Suppressor macrophage treated with lipopolysaccharide for 1 hour (primary cell): ENCODE results near the gene SUFU.
A peak's percentile ranks its signal among the peaks of the same experiment; 100 is the strongest.

Experiments
- DNase-seq, 3 donors: peaks; one replicate each; pipeline ENCODE4 v3.0.0-alpha.2; 2020 to 2022

The SUFU gene

DNA sequence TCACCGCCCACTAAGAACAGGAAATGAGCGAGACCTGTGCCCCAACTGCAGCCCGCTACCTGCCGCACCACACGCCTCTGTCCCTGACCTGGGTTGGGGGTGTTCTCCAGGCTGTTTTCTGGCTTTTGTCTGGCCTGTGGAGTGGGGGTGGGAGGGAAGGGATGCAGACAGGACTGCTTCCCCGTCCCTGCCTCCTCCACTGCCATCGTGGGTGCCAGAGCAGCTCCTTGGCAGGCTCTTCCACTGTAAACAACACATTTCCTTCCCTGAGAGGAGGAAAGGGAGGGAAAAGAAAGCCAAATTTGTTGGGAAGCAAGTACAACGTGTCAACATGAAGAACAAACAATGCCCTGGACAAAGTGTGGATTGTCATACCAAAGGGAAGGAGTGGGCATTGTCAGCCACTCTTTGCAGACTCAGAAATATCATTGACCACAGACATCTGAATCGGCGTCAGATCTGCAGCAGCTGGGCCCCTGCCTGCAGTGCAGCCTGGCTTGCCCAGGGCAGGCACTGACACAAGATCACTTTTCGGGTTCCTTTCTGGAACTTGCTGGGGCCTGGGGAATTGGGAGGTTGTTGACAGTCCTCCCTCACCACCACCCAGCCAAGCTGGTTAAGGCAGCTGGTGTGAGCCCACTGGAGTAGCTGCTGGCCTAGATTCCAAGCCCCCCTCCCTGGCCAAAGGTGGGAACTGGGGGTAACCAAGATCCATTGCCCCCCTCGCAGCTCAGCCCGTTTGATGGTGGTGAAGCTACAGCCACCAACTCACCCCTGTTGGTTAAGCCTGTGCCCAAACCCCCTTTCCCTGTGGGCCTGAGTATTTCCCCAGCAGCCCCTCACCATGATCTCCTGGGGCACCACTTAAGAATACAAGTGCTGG is 117.9 kb downstream of the SUFU start:
- DNase-seq: no peak

DNA sequence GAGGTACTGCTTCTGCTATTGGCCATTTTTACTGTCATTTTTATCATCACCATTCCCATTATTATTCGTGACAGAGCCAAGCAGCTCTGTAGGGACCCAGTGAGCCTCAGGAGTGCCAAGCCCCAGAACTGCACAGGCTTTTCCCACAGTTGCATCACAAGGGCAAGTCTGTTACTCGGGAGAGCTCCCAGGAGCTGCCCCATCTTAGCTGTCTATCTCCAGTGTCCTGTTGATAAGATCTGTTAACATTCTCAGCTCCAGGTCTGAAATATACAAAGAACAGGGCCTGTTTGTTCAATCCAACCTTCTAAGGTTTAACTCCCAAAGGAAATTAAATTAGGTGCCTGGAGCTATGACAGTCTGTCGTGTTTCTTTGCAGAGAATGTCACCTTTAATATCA is 120.3 kb downstream of the SUFU start:
- no peak for DNase-seq

GRCh38 chr10:102624751-102625645 is 121.2 kb downstream of the SUFU start:
- DNase-seq: no peak

GRCh38 chr10:102626026-102626685 is 122.4 kb downstream of the SUFU start:
- DNase-seq: peak in 1 of 3 donors; percentile 40

GRCh38 chr10:102627291-102627735 is 123.5 kb downstream of the SUFU start:
- no peak for DNase-seq

DNA sequence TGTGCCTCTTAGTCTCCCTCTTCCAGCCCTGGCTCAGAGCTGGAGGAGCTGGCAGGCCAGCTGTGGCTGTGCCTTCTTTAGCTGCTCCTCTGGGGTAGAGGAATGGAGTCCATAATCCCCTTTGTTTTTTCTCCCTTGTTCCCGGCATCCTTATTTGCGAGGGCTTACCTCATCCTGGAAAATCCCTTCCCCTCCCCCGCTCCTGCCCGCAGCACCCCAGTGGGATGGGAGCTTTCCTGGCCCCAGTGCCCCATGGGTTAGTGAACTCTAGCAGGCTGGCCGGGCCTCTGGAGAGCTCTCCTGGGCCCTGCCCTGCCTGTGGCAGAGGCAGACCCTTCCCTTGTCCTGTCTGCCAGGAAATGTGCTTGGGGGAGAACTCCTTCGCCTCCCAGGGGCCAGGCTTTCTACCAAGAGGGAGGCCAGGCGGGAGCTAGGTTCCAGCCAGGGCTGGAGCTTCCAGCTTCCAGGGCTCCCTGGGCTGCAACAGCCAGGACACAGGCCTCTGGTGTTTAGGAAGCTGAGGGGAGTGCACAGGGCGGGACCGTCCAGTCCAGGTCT is 124.0 kb downstream of the SUFU start:
- DNase-seq: peak in 1 of 3 donors; percentile 39

DNA sequence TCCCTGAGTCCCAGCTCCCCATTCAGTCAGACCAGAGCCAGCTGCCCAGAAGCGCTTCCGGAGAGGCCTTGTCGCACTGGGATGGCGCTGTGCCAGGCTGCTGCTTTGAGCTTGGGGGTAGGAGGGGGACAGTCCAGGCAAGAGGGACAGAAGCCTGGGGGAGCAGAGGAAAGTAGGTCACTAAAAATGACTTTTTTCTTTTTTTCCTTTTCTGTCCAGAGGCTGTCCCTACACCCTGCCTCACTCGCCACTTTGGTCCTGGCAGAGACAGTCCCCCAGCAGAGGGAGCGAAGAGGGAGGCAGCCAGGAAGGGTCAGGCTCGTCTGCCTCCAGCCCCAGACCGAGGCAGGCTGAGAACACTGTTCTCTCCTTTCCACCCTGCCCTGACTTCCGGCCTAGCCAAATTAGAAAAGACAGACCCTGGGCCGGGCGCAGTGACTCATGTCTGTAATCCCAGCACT is 124.7 kb downstream of the SUFU start:
- DNase-seq: no peak

DNA sequence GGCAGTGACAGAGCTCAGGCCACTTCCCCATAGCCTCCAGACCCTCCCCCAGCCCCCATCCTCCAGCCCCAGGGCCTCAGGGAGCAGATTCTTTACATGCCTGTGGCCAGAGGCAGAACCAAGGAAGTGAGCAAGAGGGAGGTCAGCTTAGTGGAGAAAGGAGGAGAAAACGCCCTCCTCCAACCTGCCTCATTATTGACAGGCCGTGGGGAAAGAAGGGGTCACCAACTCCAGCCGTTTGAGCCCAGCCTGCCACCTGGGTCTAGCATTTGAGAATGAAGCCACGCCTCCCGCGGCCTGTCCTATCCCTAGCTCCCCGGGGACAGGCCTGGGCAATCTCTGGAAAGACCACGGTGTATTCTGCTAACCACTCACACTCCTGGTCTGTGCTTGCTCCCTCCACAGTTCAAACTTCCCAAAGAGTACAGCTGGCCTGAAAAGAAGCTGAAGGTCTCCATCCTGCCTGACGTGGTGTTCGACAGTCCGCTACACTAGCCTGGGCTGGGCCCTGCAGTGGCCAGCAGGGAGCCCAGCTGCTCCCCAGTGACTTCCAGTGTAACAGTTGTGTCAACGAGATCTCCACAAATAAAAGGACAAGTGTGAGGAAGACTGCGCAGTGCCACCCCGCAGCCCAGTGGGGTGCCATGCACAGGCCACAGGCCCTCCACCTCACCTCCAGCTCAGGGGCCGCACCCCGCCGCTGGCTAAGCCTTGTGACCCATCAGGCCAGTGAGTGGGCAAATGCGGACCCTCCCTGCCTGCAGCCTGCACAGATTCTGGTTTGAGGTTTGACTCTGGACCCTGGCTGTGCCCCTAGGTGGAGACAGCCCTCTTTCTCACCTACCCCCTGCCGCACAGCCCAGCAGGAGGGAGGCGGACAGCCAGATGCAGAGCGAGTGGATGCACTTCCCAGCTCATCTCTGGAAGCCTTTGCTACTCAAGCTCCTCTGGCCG is 126.2 kb downstream of the SUFU start:
- DNase-seq: no peak

GRCh38 chr10:102630663-102631062 is 126.9 kb downstream of the SUFU start:
- no peak for DNase-seq

DNA sequence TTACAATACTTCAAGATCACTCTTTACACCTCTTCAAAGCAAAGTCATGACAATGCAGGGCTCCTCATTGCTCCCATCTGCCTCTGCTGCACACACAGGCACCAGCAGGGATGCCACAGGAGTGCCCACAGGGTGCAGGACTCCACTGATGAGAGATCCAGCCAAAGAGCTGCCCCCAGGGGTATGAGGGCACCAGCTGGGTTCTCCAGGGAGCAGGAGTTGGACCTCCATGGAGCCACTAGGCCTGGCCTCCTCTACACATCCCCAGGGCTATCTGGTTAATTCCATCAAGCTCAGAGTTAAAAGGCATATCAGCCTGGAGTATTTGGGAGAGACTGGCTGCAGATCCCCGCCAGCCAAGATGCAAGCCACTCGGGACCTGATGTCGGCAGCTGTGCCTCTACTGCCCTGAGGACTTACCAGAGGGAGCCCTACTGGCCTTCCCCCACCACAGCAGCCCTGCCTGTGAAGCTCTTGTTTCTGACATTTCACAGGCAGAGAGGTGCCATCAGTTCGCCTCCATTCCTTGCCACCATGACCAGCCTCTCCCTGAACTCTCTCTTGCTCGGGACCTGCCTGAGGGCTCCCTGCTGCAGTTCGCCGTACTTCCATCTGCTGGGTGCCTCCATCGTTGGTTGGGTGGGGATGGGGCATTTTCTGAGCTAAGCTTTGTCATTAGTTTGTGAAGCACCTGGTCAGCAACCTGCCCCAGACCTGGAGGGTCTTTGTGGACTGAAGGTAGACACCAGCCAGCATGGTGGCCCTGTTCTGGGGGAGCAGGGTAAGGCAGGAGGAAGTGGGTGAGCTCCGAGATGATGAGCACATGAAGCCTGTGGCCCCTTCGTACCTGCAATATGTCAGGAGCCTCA is 128.0 kb downstream of the SUFU start:
- DNase-seq: no peak

DNA sequence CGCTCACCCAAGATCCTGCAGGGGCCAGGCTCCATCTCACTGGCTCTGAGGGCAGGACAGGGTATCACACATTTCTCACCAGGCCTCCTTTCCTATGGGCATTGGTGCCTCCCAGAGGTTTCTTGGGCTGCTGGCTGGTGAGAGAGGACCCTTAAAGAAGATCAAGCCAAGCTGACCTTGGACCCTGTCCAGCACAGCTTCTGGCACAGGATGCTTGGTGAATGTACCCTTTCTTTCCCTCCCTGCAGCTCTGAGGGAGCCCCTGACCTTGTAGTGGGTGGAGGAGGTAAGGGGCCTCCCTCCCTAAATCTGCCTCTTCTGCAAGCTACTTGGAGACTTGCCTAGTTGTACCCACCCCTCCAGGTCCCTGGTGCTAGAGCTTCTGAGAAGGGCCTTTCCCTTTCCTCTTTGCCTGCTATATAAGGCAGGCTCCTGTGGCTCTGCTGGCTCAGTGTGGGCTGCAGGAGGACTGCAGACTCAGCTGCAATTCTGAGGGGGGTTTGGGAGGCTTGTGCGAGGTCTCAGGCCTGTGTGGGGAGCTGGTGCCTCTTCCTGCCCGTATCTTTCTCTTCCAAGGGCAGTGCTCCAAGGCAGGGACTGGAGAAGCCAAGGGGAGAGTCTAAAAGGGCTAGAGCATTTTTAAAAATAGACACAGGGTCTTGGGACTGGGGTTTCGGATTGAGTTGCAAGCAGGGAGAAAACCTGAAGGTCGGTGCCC is 128.8 kb downstream of the SUFU start:
- DNase-seq: peak; percentile 53 to 68 (median 64)

DNA sequence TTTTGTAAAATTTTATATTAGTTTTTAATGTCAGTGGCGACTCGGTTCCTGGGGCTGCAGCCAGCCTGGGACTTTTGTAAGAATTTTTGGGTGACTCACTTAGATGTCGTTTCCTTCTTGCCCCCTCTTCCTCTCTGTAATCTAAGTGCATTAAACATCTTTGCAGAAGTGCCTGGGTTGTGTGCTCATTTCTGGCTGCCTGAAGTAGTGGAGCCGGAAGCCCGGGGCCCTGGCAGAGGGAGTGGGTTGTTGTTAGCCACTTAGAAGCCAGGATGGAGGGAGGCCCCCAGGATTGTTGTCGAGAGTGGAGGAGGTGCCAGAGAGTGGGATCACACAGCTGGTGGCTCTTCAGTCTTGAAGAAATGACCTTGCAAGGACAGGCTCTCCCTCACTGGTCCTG is 129.5 kb downstream of the SUFU start:
- DNase-seq: peak; percentile 93 to 97 (median 95)

- DNase-seq: no peak
Measured at GRCh38 chr10:102633848-102634247, 130.1 kb downstream of the SUFU start.

GRCh38 chr10:102634686-102635085 is 130.9 kb downstream of the SUFU start:
- no peak for DNase-seq

DNA sequence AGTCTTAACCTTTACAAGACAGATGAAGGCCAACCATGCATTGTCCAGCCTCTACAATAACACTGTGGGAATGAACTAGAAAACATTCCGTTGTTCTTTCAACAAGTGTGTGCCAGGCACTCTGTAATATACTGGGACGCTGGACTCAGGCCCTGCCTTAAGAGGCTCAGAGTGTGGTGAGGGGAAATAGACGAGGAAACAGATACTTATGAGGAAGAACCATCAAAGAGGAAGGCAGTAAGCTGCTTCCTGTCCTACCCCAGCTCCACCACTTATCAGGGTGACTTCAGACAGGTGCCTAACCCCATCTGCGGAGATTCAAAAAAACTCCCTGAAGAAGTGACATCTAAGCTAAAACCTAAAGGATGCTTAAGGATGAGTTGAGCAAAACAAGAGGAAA is 131.6 kb downstream of the SUFU start:
- peak; percentile 47 to 56 (median 49) for DNase-seq

GRCh38 chr10:102639537-102639936 is 135.8 kb downstream of the SUFU start:
- DNase-seq: no peak

DNA sequence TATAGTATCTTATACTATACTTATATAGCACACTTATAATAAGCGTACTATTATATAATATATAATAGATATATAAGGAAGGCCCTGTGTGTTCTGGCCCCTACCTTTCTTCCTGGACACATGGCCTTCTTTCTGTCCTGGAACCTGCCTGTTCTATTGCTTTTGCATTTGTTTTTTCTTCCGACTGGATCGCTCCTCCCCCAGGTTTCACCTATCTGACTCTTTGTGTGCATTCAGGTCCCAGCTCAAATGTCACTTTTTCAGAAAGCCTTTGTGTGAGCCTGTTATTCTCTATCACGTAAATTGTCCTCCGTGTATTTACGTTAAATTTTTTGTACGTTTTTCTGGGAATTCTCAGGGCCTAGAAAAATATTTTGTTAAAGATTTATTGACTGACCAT is 137.6 kb downstream of the SUFU start:
- no peak for DNase-seq

DNA sequence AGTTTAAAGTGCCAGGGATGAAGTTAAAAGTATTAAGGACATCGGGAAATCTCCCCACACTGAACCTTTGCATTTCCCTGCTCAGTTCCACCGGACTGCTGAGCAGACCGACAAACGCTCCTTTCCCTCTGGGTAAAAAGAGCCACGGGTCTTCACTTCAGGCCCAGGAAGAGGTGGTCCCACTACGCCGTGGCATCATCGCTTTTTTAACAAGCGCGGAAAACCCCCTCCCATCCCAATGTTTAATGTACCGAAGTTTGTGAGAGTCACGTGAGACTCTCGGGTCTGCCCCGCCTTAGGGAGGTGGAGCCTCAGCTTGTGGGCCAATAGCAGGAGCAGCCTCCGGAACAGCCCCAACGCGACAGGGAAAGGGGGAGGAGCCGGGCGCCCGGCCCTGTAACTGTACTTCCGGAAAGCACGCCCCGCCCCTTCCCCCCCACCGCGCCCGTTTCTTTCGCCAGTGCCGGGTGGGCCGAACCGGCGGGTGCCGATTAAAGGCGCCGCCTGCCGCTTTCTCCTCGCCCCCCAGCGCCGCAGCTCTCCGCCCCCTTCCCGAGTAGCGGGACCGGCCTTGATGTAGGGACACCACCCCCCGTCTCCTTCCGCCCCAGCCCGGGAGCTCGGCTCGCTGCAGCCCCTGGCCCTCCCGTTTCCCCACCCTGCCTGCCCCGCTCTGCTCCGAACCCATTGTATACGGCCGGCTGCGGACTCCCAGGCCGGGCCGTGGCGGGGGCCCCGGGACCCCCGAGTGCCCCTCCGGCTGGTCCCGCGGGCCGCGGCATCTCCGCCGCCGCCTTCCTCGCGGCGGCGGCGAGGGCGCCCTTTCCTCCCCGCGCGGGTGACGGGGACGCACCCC is 138.3 kb downstream of the SUFU start:
- DNase-seq: peak; percentile 97 to 99 (median 98)
